Loucy (cell line): Measurements from ENCODE around the gene CAB39.

Experiments used
- H2AFZ ChIP-seq: fragments of 200-600 bp; sonication (generic); 2 replicates; pipeline ENCODE4 v1.6.0; 2016; ENCODE audit warnings: antibody characterized with exemption, mild to moderate bottlenecking, low read length, moderate library complexity
- H3F3A ChIP-seq: fragments of 200-600 bp; 2 replicates; pipeline ENCODE4 v1.6.0; 2016; ENCODE audit warnings: antibody characterized with exemption, low read depth, mild to moderate bottlenecking
- H3K27me3 ChIP-seq: fragments of 200-600 bp; sonication (generic); 2 replicates; pipeline ENCODE4 v1.6.1; 2014; ENCODE audit warnings: low read length, mild to moderate bottlenecking; ENCODE audit not compliant: insufficient read depth, poor library complexity, severe bottlenecking
- H3K36me3 ChIP-seq: fragments of 200-600 bp; sonication (generic); 2 replicates; pipeline ENCODE4 v1.6.1; 2016; ENCODE audit warnings: low read length; ENCODE audit not compliant: insufficient read depth
- H3K4me1 ChIP-seq: fragments of 200-600 bp; sonication (generic); 2 replicates; pipeline ENCODE4 v1.5.1; 2014; ENCODE audit warnings: low read length, mild to moderate bottlenecking; ENCODE audit not compliant: insufficient read depth, poor library complexity, severe bottlenecking
- H3K4me2 ChIP-seq: fragments of 200-600 bp; sonication (generic); 2 replicates; pipeline ENCODE4 v1.6.0; 2014; ENCODE audit warnings: antibody characterized with exemption, low read length, low read depth, mild to moderate bottlenecking; ENCODE audit not compliant: poor library complexity, severe bottlenecking
- H3K4me3 ChIP-seq: fragments of 200-600 bp; sonication (generic); 2 replicates; pipeline ENCODE4 v1.5.1; 2014; ENCODE audit warnings: low read length, mild to moderate bottlenecking, mixed read lengths; ENCODE audit not compliant: poor library complexity, severe bottlenecking
- H3K79me2 ChIP-seq: fragments of 200-600 bp; sonication (generic); 2 replicates; pipeline ENCODE4 v1.6.1; 2014; ENCODE audit warnings: low read length; ENCODE audit not compliant: insufficient read depth
- H3K9ac ChIP-seq: fragments of 200-600 bp; sonication (generic); 2 replicates; pipeline ENCODE4 v1.6.0; 2014; ENCODE audit warnings: mild to moderate bottlenecking, low read depth, low read length, moderate library complexity; ENCODE audit not compliant: poor library complexity, severe bottlenecking
- H3K9me2 ChIP-seq: fragments of 200-600 bp; sonication (generic); replicated peaks from 2 replicates; pipeline ENCODE4 v1.6.1; 2016; ENCODE audit warnings: low read depth, low read length, mixed read lengths
- H3K9me3 ChIP-seq: fragments of 200-600 bp; sonication (generic); 2 replicates; pipeline ENCODE4 v1.6.1; 2014; ENCODE audit warnings: mild to moderate bottlenecking, antibody characterized with exemption, low read length, low read depth; ENCODE audit not compliant: insufficient read depth
- H4K20me1 ChIP-seq: fragments of 200-600 bp; sonication (generic); 2 replicates; pipeline ENCODE4 v1.6.0; 2014; ENCODE audit warnings: antibody characterized with exemption, low read length, mild to moderate bottlenecking; ENCODE audit not compliant: insufficient read depth, poor library complexity, severe bottlenecking
- EZH2phosphoT487 ChIP-seq: fragments of 200-600 bp; IDR thresholded peaks from 2 replicates; pipeline ENCODE4 v1.6.1; 2018; ENCODE audit warnings: antibody characterized with exemption, mild to moderate bottlenecking, moderate library complexity, borderline replicate concordance
- TF ChIP-seq, protein P1 (sequence below): fragments of 200-600 bp; sonication (generic); conservative IDR thresholded peaks from 2 replicates; pipeline ENCODE4 v1.5.1; 2014; ENCODE audit warnings: mild to moderate bottlenecking, antibody characterized with exemption, low read length

Gene CAB39

DNA sequence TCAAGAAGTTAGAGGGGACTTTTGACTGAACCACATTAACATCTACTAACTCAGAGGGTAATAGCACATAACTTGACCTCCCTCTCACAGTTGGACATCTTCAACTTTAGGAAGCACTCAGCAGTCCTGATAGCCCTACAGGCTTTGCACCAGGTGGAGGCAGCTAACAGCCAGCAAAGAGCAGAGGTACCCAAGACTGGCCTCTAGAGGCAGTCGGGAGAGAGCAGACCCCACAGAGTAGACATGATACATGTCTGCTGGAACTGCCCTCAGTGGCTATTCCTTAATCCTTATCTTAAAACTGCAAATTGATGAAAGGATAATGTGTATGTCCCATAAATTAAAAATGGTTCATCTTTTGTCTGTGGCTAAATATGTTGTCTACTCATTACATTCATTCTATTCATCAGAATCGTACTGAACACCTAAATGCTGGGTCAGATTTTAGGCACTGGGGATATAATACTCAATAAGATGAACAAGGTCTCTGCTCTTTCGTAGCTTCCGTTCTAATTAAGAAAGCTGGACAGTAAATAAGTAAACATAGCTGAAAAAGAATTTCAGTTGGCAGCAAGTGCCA is 49.8 kb downstream of the CAB39 start:
- TF ChIP-seq EZH2phosphoT487: no peak
- TF ChIP-seq, protein P1, sequence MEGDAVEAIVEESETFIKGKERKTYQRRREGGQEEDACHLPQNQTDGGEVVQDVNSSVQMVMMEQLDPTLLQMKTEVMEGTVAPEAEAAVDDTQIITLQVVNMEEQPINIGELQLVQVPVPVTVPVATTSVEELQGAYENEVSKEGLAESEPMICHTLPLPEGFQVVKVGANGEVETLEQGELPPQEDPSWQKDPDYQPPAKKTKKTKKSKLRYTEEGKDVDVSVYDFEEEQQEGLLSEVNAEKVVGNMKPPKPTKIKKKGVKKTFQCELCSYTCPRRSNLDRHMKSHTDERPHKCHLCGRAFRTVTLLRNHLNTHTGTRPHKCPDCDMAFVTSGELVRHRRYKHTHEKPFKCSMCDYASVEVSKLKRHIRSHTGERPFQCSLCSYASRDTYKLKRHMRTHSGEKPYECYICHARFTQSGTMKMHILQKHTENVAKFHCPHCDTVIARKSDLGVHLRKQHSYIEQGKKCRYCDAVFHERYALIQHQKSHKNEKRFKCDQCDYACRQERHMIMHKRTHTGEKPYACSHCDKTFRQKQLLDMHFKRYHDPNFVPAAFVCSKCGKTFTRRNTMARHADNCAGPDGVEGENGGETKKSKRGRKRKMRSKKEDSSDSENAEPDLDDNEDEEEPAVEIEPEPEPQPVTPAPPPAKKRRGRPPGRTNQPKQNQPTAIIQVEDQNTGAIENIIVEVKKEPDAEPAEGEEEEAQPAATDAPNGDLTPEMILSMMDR: peak; percentile 81
- Histone ChIP-seq H3K79me2 (peaks cover 30% of the 10 kb centered on the region), H4K20me1 (peaks cover 18% of the 10 kb centered on the region)

DNA sequence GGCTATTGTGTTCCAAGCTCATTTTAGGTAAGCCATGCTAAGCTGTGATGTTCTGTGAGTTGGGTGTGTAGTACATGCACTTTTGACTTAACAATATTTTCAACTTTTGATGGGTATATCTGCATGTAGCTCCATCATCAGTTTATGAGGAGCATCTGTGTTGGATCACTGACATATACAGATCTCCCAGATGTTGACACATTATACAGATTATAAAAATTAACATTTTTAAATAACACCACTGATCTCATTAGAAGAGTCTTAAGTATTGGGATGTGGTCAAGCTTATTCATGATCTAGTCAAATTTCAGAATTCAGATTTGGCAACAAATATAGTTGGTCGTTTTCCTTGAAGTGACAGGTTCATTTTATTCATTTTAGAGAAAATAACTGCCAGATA is 51.7 kb downstream of the CAB39 start:
- Histone ChIP-seq H3K4me1 (no peaks in the 10 kb centered on the region), H3K9ac (no peak overlapping the region), H3K9me3 (no peaks in the 10 kb centered on the region), H3F3A (no peaks in the 10 kb centered on the region), H4K20me1 (peaks cover under 1% of the 10 kb centered on the region), H3K36me3 (peaks cover 86% of the 10 kb centered on the region), H3K27me3 (no peaks in the 10 kb centered on the region), H2AFZ (no peak overlapping the region), H3K9me2 (no peaks in the 10 kb centered on the region), H3K79me2 (peaks cover 11% of the 10 kb centered on the region), H3K4me3 (no peak overlapping the region), H3K4me2 (no peak overlapping the region)
- TF ChIP-seq, protein P1: no peak
- no peak for TF ChIP-seq EZH2phosphoT487

More for the DNA sequence above, 49.8 kb downstream of the CAB39 start:
- Histone ChIP-seq H3K4me3 (no peak overlapping the region), H3K4me2 (no peak overlapping the region), H3K9me2 (no peaks in the 10 kb centered on the region), H3K9ac (no peak overlapping the region), H3K27me3 (no peaks in the 10 kb centered on the region), H3F3A (no peaks in the 10 kb centered on the region), H3K36me3 (peaks cover 68% of the 10 kb centered on the region), H2AFZ (no peak overlapping the region), H3K9me3 (no peaks in the 10 kb centered on the region), H3K4me1 (peaks cover 10% of the 10 kb centered on the region)

DNA sequence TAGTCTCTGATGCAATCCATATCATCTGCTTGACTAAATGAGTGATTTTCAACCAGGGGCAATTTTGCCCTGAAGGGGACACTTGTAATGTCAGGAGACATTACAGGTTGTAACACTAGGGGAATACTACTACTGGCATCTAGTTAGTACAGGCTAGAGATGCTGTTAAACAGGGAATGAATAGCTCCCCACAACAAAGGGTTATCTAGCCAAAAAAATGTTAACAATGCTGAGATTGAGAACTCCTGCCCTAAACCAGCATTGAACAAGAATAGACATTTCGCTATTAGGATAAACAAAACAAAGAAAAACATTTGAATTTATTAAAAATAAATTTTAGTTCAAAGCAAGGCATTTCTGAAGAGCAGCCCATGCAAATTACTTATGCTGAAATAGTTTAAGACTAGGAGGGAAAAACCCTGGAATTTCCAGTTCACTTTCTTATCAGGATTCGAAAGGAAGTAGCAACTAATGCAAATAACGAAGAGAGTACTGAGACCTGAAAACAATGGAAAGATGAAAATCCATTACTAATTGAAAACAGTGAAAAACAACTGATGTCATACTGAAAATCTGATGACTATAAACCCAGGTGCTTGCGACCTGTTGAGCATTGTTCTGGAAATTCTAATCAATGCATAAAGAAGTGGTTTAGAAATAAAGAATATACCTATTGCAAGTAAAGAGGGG is 53.1 kb downstream of the CAB39 start:
- Histone ChIP-seq H3K79me2 (peaks cover 4% of the 10 kb centered on the region; the same call in 1 of the 2 replicates), H4K20me1 (peaks cover 3% of the 10 kb centered on the region)

More for the DNA sequence above, 53.1 kb downstream of the CAB39 start:
- no peak overlapping the region for H3K9ac ChIP-seq
- H3K4me3 ChIP-seq: no peak overlapping the region
- H2AFZ ChIP-seq: no peak overlapping the region
- no peaks in the 10 kb centered on the region for H3F3A ChIP-seq
- no peaks in the 10 kb centered on the region for H3K27me3 ChIP-seq
- no peak for TF ChIP-seq EZH2phosphoT487
- TF ChIP-seq, protein P1: no peak
- no peaks in the 10 kb centered on the region for H3K9me3 ChIP-seq
- no peaks in the 10 kb centered on the region for H3K9me2 ChIP-seq
- H3K4me2 ChIP-seq: no peak overlapping the region
- H3K36me3 ChIP-seq: peaks cover 78% of the 10 kb centered on the region
- no peaks in the 10 kb centered on the region for H3K4me1 ChIP-seq
